Measurements from ENCODE around the gene FKBP5.
A peak's percentile ranks its signal among the peaks of the same experiment; 100 is the strongest.

DNA sequence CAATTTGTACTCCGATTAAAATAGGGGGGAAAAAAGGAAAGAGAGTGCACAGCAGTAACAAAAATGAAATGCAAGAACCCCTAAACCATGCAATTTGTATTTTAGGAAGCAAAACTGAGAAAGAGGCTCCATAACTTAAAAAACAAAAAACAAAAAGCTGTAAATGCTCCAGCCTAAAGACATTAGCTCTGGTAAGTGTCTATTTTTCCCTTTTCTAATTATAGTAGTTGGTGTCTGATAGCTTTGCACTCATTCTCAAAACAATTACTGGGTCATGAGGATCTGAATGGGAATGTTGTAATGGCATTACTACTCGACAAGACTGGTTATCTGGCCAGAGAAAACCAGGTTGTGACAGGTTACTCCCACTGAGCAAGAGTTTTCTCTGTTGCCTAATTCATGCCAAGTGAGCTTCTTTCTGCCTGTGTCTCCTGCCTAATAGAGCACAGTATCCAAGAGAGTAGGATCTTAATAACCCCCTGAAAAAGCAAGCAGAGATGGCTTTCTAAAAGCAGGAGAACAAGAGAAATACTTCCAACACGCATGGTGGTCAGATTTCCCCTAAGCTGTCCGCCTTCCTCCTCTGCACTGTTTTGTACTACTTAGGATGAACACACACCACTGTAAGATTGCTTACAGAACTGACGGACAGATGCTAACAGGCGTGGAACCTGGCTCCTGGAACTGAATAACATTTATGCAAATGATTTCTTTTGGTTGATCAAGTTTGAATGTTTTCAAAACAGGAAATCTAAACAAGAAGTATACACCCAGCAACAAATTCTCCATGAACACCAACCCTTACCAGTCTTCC, 86.4 kb downstream of the FKBP5 start:
- TF ChIP-seq, protein P1, sequence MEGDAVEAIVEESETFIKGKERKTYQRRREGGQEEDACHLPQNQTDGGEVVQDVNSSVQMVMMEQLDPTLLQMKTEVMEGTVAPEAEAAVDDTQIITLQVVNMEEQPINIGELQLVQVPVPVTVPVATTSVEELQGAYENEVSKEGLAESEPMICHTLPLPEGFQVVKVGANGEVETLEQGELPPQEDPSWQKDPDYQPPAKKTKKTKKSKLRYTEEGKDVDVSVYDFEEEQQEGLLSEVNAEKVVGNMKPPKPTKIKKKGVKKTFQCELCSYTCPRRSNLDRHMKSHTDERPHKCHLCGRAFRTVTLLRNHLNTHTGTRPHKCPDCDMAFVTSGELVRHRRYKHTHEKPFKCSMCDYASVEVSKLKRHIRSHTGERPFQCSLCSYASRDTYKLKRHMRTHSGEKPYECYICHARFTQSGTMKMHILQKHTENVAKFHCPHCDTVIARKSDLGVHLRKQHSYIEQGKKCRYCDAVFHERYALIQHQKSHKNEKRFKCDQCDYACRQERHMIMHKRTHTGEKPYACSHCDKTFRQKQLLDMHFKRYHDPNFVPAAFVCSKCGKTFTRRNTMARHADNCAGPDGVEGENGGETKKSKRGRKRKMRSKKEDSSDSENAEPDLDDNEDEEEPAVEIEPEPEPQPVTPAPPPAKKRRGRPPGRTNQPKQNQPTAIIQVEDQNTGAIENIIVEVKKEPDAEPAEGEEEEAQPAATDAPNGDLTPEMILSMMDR (IDR thresholded peaks at IDR 0.05) = no peak
- TF ChIP-seq POLR2AphosphoS5 (IDR thresholded peaks at IDR 0.05; ENCODE audit: insufficient read depth in 1 of 2, low read depth in 1 of 2) = peak in 1 of 2 donors; percentile 2
